H1 (cell line): ENCODE results near the gene MAK.

Experiments used
- CEBPB ChIP-seq: IDR thresholded peaks from 2 replicates; pipeline ENCODE4 v1.6.1; 2012; ENCODE audit warnings: low read depth, low read length
- CTCF ChIP-seq, 3 experiments: IDR thresholded peaks; 1 replicate in 2 of 3; 2 replicates in 1 of 3; pipeline versions ENCODE4 v1.5.1 to v1.6.1; 2011; ENCODE audit warnings: low read length in 3 of 3, mild to moderate bottlenecking in 3 of 3, inconsistent platforms in 2 of 3, low read depth in 1 of 3, moderate library complexity in 1 of 3; ENCODE audit not compliant: insufficient read depth in 1 of 3; ENCODE audit errors: control extremely low read depth in 1 of 3
- EP300 ChIP-seq, 2 experiments: IDR thresholded peaks; 1 replicate in 1 of 2; 2 replicates in 1 of 2; pipeline ENCODE4 v1.6.1; 2011 to 2012; ENCODE audit warnings: low read depth in 2 of 2, low read length in 2 of 2, mild to moderate bottlenecking in 2 of 2, borderline replicate concordance in 1 of 2, inconsistent platforms in 1 of 2, moderate library complexity in 1 of 2
- EZH2 ChIP-seq: fragments of 200-600 bp; sonication (generic); IDR thresholded peaks from 2 replicates; pipeline ENCODE4 v1.7.1; 2012; ENCODE audit warnings: low read depth, mild to moderate bottlenecking, moderate library complexity, low read length, inconsistent platforms; ENCODE audit not compliant: severe bottlenecking
- PHF8 ChIP-seq: fragments of 200-600 bp; sonication (generic); conservative IDR thresholded peaks from 2 replicates; pipeline ENCODE4 v1.7.1; 2012; ENCODE audit warnings: low read depth, mild to moderate bottlenecking, inconsistent platforms, low read length, moderate library complexity
- POLR2A ChIP-seq, 2 experiments: IDR thresholded peaks; 1 replicate in 1 of 2; 2 replicates in 1 of 2; pipeline ENCODE4 v1.6.1; 2011; ENCODE audit warnings: low read depth in 2 of 2, low read length in 2 of 2, mild to moderate bottlenecking in 2 of 2; ENCODE audit errors: control extremely low read depth in 1 of 2
- SP1 ChIP-seq: IDR thresholded peaks from 2 replicates; pipeline ENCODE4 v1.6.1; 2011; ENCODE audit warnings: low read depth, low read length
- SP4 ChIP-seq: IDR thresholded peaks from 2 replicates; pipeline ENCODE4 v1.6.1; 2012; ENCODE audit warnings: low read length, inconsistent platforms
- TAF1 ChIP-seq: IDR thresholded peaks from 2 replicates; pipeline ENCODE4 v1.6.1; 2011; ENCODE audit warnings: mild to moderate bottlenecking, low read depth, low read length
- TCF12 ChIP-seq: IDR thresholded peaks from 2 replicates; pipeline ENCODE4 v1.6.1; 2011; ENCODE audit warnings: low read depth, mild to moderate bottlenecking, low read length
- ZNF274 ChIP-seq: IDR thresholded peaks from 2 replicates; pipeline ENCODE4 v1.7.0; 2012; ENCODE audit warnings: low read length, borderline replicate concordance; ENCODE audit errors: extremely low read depth

GRCh38 chr6:10713962-10714361 is 124.4 kb downstream of the MAK start:
- TF ChIP-seq EZH2, result no peak
- no peak for TF ChIP-seq SP1
- TF ChIP-seq CTCF (IDR thresholded peaks at IDR 0.05; ENCODE audit: control extremely low read depth in 1 of 3, insufficient read depth in 1 of 3, low read depth in 1 of 3, low read length in 3 of 3), result no peak
- no peak for TF ChIP-seq POLR2A (IDR thresholded peaks at IDR 0.05; ENCODE audit: control extremely low read depth in 1 of 2, low read depth in 2 of 2, low read length in 2 of 2)
- no peak for TF ChIP-seq EP300 (IDR thresholded peaks at IDR 0.05; ENCODE audit: borderline replicate concordance in 1 of 2, low read depth in 2 of 2, low read length in 2 of 2)
- no peak for TF ChIP-seq TCF12
- no peak for TF ChIP-seq CEBPB
- no peak for TF ChIP-seq ZNF274
- no peak for TF ChIP-seq SP4
- no peak for TF ChIP-seq TAF1
- TF ChIP-seq PHF8, result no peak
